Keratinocyte (primary cell): ENCODE results near the gene AP2A1. TPM values are rescaled to one million over a fixed set of nuclear protein-coding genes. Genes with fewer than 3 reads are reported as not detected.

Experiments
- DNase-seq: peaks from one replicate; pipeline ENCODE4 v3.0.0-alpha.2; 2011; ENCODE audit warnings: low read depth, missing footprints, low spot score
- FAIRE-seq: peaks from 2 replicates; lab custom pipeline; 2011; peaks lifted over from hg19 to GRCh38; lab: Jason Lieb, UNC
- H2AFZ ChIP-seq: 2 replicates; pipeline ENCODE4 v1.6.0; 2012; ENCODE audit warnings: low read length, control low read depth, inconsistent platforms; ENCODE audit not compliant: control insufficient read depth
- H3K27ac ChIP-seq: 2 replicates; pipeline ENCODE4 v1.5.1; 2011; ENCODE audit warnings: low read length; ENCODE audit not compliant: control insufficient read depth, insufficient read depth
- H3K27me3 ChIP-seq: 3 replicates; pipeline ENCODE4 v1.6.0; 2011; ENCODE audit warnings: low read length; ENCODE audit not compliant: control insufficient read depth, insufficient read depth; ENCODE audit errors: extremely low read depth
- H3K36me3 ChIP-seq, 2 experiments: 2 replicates in 1 of 2; 3 replicates in 1 of 2; pipeline ENCODE4 v1.5.1; 2011; ENCODE audit warnings: low read length in 2 of 2, mild to moderate bottlenecking in 1 of 2; ENCODE audit not compliant: control insufficient read depth in 2 of 2, insufficient read depth in 2 of 2; ENCODE audit errors: extremely low read depth in 1 of 2
- H3K4me1 ChIP-seq: 3 replicates; pipeline ENCODE4 v1.5.1; 2011; ENCODE audit warnings: low read length; ENCODE audit not compliant: control insufficient read depth, insufficient read depth; ENCODE audit errors: extremely low read depth
- H3K4me2 ChIP-seq: 3 replicates; pipeline ENCODE4 v1.6.0; 2011; ENCODE audit warnings: low read depth, low read length; ENCODE audit not compliant: control insufficient read depth, insufficient read depth; ENCODE audit errors: extremely low read depth
- H3K4me3 ChIP-seq, 3 experiments: fragments of 200-600 bp in 1 of 3; sonication (generic) in 1 of 3; 2 replicates in 2 of 3; 3 replicates in 1 of 3; pipeline ENCODE4 v1.5.1; 2011 to 2016; ENCODE audit warnings: low read length in 3 of 3, mild to moderate bottlenecking in 3 of 3, control low read depth in 2 of 3, inconsistent platforms in 1 of 3, low read depth in 1 of 3, mixed read lengths in 1 of 3, mixed run types in 1 of 3, moderate library complexity in 1 of 3; ENCODE audit not compliant: control insufficient read depth in 2 of 3, insufficient read depth in 2 of 3; ENCODE audit errors: extremely low read depth in 1 of 3
- H3K79me2 ChIP-seq: 2 replicates; pipeline ENCODE4 v1.6.0; 2012; ENCODE audit warnings: low read length; ENCODE audit not compliant: control insufficient read depth, insufficient read depth
- H3K9ac ChIP-seq: 3 replicates; pipeline ENCODE4 v1.6.0; 2011; ENCODE audit warnings: low read length; ENCODE audit not compliant: control insufficient read depth, insufficient read depth; ENCODE audit errors: extremely low read depth
- H3K9me1 ChIP-seq: 3 replicates; pipeline ENCODE4 v1.6.0; 2011; ENCODE audit warnings: low read length; ENCODE audit not compliant: control insufficient read depth, insufficient read depth; ENCODE audit errors: extremely low read depth
- H3K9me3 ChIP-seq: 2 replicates; pipeline ENCODE4 v1.5.1; 2012; ENCODE audit warnings: low read depth, low read length; ENCODE audit not compliant: control insufficient read depth
- H4K20me1 ChIP-seq: 3 replicates; pipeline ENCODE4 v1.6.0; 2011; ENCODE audit warnings: low read length; ENCODE audit not compliant: control insufficient read depth, insufficient read depth; ENCODE audit errors: extremely low read depth
- CTCF ChIP-seq, 3 experiments: IDR thresholded peaks in 1 of 3; conservative IDR thresholded peaks in 1 of 3; optimal IDR thresholded peaks in 1 of 3; 2 replicates in 2 of 3; 3 replicates in 1 of 3; pipeline versions ENCODE3 to v1.5.1; 2011; ENCODE audit warnings: low read length in 3 of 3, mild to moderate bottlenecking in 3 of 3, moderate library complexity in 2 of 3, control low read depth in 1 of 3, inconsistent platforms in 1 of 3; ENCODE audit not compliant: insufficient read depth in 2 of 3; ENCODE audit errors: extremely low read depth in 1 of 3
- EZH2 ChIP-seq: IDR thresholded peaks from one replicate; pipeline ENCODE4 v1.6.1; 2012; ENCODE audit warnings: inconsistent platforms, mild to moderate bottlenecking, low read length, moderate library complexity
- dilution Hi-C: fragments of 300-500 bp; cut with MboI; formaldehyde crosslinking; loops from one replicate; pipeline ENCODE4 v1.7.0; 2020; ENCODE audit warnings: low sequenced_read_pairs; ENCODE audit not compliant: extremely low pct_ligation_motif_present
- polyA plus RNA-seq, 5 experiments: library from polyadenylated mRNA; depleted of rRNA in 3 of 5; stranded (reverse) in 3 of 5; stranded (forward) in 1 of 5; unstranded in 1 of 5; fragments of >200 nt; gene quantifications; 1 replicate in 1 of 5; 2 replicates in 3 of 5; 3 replicates in 1 of 5; pipeline versions ENCODE4 v1.2.1 to v1.2.3, GENCODE V29; 2011 to 2012; ENCODE audit warnings: missing spikeins in 2 of 5, low read depth in 1 of 5, low replicate concordance in 1 of 5

AP2A1 gene
- polyA plus RNA-seq, 1 donor (not counting 4 experiments of a cell fraction or from before 2014, with no cell fraction given) = 36.7 TPM

GRCh38 chr19:49835562-49835961, 68.8 kb downstream of the AP2A1 start:
- no peak for DNase-seq
- no peaks in the 10 kb centered on the region for H4K20me1 ChIP-seq
- dilution Hi-C loops = no loop called here
- FAIRE-seq = no peak
- no peak overlapping the region for H2AFZ ChIP-seq
- H3K27me3 ChIP-seq = no peaks in the 10 kb centered on the region
- peaks cover 20 to 44% of the 10 kb centered on the region in 2 experiments for H3K36me3 ChIP-seq
- no peak overlapping the region for H3K4me2 ChIP-seq
- no peaks in the 10 kb centered on the region for H3K9me1 ChIP-seq
- H3K27ac ChIP-seq = no peak overlapping the region
- no peak for TF ChIP-seq EZH2
- no peak for TF ChIP-seq CTCF (optimal IDR thresholded peaks at IDR 0.05 in 1 of 3, IDR thresholded peaks at IDR 0.05 in 1 of 3, conservative IDR thresholded peaks at IDR 0.05 in 1 of 3; ENCODE audit: extremely low read depth in 1 of 3, insufficient read depth in 2 of 3, low read length in 3 of 3)
- H3K4me1 ChIP-seq = no peaks in the 10 kb centered on the region
- no peak overlapping the region for H3K4me3 ChIP-seq
- H3K9ac ChIP-seq = no peak overlapping the region
- H3K79me2 ChIP-seq = no peaks in the 10 kb centered on the region
- H3K9me3 ChIP-seq = no peaks in the 10 kb centered on the region

GRCh38 chr19:49836176-49837008, 69.6 kb downstream of the AP2A1 start:
- Histone ChIP-seq H3K9me1 (no peaks in the 10 kb centered on the region), H3K27ac (no peak overlapping the region), H2AFZ (no peak overlapping the region), H3K9me3 (no peaks in the 10 kb centered on the region), H3K79me2 (no peaks in the 10 kb centered on the region), H3K9ac (no peak overlapping the region), H3K4me3 (no peak overlapping the region), H3K4me1 (no peaks in the 10 kb centered on the region), H4K20me1 (no peaks in the 10 kb centered on the region), H3K27me3 (no peaks in the 10 kb centered on the region), H3K4me2 (no peak overlapping the region), H3K36me3 (peaks cover 15 to 39% of the 10 kb centered on the region in 2 experiments)
- dilution Hi-C loops = no loop called here
- DNase-seq (no peak), FAIRE-seq (no peak)
- TF ChIP-seq EZH2 (no peak), CTCF (optimal IDR thresholded peaks at IDR 0.05 in 1 of 3, IDR thresholded peaks at IDR 0.05 in 1 of 3, conservative IDR thresholded peaks at IDR 0.05 in 1 of 3; ENCODE audit: extremely low read depth in 1 of 3, insufficient read depth in 2 of 3, low read length in 3 of 3) (no peak)
